D721Med (cell line): ENCODE data around the gene SRPK2.
"Not testable (repeated sequence)": the region's sequence is repeated elsewhere in the genome, so short reads cannot be mapped to it uniquely, and the experiment has no call there.

Experiments used
- DNase-seq: peaks from one replicate; pipeline ENCODE4 v3.0.0; 2011; ENCODE audit warnings: low spot score; ENCODE audit not compliant: insufficient read length
- FAIRE-seq: peaks from 2 replicates; lab custom pipeline; 2011; peaks lifted over from hg19 to GRCh38; lab: Jason Lieb, UNC
- TF ChIP-seq, protein P1 (sequence below): IDR thresholded peaks from 2 replicates; pipeline ENCODE4 v1.5.1; 2012; ENCODE audit warnings: mild to moderate bottlenecking, control low read depth; ENCODE audit not compliant: insufficient read depth; ENCODE audit errors: missing control alignments

Gene SRPK2

DNA sequence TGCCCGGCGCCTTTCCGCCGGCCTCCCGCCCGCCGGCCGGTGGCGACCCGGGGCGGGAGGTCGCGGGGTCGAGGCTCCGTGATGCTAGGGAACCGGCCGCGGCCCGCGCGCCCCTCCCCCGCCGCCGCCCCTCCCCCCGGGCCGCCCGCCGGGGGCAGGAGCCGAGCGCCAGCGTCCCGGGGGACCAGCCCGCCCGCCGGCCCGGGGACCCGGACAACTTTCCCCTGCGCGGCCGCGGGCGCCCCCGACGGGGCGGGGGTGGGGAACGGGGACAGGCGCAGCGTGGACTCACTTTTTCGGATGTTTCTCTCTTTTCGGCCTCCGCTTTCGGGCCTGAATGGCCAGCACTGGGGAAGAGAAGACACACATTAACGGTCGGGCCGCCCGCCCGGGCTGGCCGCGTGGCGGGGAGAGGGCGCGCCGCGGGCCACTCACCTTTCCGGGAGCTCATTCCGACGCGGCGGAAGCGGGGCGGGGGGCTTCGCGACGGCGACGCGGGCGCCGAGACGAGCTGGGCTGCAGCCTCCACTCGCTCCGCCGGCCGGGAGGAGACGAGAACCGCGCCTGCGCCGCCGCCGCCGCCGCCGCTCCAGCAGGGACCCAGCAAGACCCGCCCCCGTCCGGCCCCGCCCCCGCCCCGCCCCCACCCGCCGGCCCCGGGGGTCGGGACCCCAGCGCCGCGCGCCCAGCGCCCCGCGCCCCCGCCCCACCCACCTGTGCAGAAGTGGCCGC lies at the start of gene SRPK2:
Gene SRPK2 (minus strand): TSS at position 566 of the 732 bp plus-strand sequence.
- TF ChIP-seq, protein P1, sequence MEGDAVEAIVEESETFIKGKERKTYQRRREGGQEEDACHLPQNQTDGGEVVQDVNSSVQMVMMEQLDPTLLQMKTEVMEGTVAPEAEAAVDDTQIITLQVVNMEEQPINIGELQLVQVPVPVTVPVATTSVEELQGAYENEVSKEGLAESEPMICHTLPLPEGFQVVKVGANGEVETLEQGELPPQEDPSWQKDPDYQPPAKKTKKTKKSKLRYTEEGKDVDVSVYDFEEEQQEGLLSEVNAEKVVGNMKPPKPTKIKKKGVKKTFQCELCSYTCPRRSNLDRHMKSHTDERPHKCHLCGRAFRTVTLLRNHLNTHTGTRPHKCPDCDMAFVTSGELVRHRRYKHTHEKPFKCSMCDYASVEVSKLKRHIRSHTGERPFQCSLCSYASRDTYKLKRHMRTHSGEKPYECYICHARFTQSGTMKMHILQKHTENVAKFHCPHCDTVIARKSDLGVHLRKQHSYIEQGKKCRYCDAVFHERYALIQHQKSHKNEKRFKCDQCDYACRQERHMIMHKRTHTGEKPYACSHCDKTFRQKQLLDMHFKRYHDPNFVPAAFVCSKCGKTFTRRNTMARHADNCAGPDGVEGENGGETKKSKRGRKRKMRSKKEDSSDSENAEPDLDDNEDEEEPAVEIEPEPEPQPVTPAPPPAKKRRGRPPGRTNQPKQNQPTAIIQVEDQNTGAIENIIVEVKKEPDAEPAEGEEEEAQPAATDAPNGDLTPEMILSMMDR: no peak
- FAIRE-seq (no peak), DNase-seq (peak; percentile 70)

DNA sequence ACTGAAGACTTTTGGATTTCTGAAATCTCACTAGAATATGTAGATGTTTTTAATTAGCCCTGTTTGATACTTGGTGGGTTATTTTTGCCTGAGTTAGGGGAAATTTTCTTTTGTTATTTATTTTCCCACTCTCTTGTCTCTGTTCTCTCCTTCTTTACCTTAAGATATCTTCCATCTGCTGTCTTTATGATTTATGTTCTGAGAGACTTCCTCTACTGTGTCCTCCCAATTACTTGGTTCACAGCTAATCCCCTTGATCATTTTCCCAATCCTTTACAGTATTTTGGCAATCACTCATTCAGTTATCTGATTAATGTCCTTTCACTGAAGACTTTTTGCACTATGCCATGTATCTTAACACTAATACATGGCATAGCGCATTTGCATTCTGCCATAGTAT lies 49.5 kb upstream of the SRPK2 start:
- DNase-seq (no peak), FAIRE-seq (no peak)
- TF ChIP-seq, protein P1: no peak

DNA sequence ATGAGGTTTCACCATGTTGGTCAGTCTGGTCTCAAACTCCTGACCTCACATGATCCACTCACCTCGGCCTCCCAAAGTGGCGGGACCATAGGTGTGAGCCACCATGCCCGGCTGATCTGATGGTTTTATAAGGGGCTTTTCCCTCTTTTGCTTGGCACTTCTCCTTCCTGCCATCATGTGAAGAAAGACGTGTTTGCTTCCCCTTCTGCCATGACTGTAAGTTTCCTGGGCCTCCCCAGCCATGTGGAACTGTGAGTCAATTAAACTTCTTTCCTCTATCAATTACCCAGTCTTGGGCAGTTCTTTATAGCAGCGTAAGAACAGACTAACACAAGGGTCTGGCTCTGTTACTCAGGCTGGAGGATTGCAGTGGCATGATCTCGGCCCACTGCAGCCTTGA lies 48.6 kb upstream of the SRPK2 start:
- not testable (repeated sequence) for DNase-seq, FAIRE-seq

DNA sequence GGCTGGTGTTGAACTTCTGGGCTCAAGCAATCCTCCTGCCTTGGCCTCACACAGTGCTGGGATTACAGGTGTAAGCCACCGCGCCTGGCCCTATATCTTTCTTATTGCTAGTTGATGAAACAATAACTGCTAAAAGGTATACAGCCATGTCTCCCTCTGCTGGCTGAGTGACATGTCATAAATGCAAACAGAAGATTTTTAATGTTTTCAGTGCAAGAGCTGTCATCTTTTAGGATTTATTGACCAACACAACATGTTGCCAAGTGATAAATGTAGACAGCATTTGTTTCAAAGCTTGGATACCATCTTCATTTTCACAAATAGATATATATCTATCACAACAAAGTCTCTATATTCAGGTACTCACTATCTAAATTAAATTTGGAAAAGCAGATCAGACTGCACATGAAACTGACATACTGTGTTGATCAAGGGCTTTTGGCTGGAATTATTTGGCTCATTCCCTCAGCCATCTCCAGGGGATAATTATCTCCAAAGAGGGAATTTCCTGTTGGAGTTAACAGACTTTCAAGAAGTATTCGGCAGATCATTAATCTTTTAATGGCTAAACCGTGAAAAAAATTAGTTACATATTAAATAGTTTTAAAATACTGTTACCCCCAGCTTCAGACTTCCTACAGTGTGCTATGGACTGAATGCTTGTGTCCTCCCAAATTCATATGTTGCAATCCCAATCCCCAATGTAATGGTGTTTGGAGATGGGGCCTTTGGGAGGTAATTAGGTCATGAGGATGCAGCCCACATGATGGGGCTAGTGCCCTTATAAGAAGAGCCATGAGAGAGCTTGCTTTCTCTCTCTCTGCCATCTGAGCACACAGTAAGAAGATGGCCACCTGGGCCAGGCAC lies 41.3 kb upstream of the SRPK2 start:
- no peak for FAIRE-seq
- DNase-seq: peak; percentile 32
- TF ChIP-seq, protein P1: peak; percentile 68

DNA sequence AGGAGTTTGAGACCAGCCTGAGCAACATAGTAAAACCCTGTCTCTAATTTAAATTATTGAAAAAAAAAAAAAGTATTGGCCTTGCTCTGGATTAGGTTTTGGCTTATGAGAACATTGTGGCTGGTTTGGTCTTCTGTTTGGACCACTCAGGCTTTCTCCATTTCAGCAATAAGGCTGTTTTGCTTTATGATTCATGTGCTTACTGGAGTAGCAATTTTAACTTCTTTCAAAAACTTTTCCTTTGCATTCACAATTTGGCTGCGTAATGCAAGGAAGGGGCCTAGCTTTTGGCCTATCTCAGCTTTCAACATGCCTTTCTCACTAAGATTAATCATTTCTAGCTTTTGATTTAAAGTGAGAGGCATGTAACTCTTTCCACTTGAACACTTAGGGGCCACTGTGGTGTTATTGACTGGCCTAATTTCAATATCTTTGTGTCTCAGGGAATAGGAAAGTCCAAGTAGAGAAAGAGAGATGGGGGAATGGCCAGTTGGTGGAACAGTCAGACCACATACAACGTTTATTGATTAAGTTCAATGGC lies 38.0 kb upstream of the SRPK2 start:
- DNase-seq: no peak
- TF ChIP-seq, protein P1: no peak
- FAIRE-seq: no peak

DNA sequence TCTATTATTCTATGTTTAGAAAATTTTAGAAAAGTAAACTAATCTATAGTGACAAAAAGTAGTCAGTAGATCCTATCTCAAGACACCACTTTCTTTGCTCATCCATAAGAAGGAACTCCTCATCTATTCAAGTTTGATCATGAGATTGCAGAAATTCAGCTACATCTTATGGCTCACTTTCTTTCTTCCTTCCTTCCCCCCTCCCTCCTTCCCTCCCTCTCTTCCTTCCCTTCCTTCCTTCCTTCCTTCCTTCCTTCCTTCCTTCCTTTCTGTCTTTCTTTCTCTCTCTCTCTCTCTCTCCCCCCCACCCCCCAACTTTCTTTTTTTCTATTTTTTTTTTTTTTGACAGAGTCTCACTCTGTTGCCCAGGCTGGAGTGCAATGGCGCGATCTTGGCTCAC lies 35.3 kb upstream of the SRPK2 start:
- TF ChIP-seq, protein P1: no peak
- FAIRE-seq (no peak), DNase-seq (no peak)

DNA sequence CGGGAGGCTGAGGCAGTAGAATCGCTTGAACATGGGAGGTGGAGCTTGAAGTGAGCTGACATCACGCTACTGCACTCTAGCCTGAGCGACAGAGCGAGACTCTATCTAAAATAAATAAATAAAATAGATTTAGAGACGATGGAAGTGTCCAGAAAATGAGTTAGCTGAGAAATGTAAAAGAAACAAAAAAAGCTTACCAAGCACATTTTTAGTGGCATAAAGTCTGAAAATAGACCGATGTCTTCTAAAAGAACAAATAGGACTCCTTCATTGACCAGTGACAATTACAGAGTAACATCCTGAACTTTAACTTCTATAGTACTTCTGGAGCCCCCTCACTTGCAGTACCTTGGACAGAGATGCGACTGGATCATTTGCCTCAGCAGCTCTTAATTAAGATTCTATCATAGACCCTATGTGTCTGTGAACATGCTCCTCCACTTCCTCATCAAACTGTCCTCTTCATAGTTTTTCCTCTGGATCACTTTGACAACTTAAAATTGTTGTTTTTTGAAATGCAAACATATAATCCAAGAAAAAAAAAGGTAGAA lies 25.2 kb upstream of the SRPK2 start:
- DNase-seq (no peak), FAIRE-seq (no peak)
- TF ChIP-seq, protein P1: no peak

DNA sequence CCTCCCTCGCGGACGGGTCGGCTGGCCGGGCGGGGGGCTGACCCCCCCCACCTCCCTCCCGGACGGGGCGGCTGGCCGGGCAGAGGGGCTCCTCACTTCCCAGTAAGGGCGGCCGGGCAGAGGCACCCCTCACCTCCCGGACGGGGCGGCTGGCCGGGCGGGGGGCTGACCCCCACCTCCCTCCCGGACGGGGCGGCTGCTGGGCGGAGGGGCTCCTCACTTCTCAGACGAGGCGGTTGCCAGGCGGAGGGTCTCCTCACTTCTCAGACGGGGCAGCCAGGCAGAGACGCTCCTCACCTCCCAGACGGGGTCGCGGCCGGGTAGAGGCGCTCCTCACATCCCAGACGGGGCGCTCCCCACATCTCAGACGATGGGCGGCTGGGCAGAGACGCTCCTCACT lies 22.1 kb upstream of the SRPK2 start:
- FAIRE-seq, DNase-seq: not testable (repeated sequence)

DNA sequence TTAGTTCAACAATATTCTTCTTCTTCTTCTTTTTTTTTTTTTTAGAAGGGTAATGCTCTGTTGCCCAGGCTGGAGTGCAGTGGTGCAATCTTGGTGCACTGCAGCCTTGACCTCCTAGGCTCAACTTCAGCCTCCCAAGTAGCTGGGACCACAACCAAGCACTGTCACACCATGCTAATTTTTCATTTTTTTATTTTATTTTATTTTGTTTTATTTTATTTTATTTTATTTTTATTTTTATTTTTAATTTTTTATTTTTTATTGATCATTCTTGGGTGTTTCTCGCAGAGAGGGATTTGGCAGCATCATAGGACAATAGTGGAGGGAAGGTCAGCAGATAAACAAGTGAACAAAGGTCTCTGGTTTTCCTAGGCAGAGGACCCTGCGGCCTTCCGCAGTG lies 21.1 kb upstream of the SRPK2 start:
- DNase-seq, FAIRE-seq: not testable (repeated sequence)
